Fibroblast of pulmonary artery (primary cell): Measurements from ENCODE around the gene RPL32.

ENCODE experiments used
- DNase-seq: peaks from one replicate; pipeline ENCODE4 v3.0.0-alpha.2; 2010; ENCODE audit warnings: low read depth
- H3K4me3 ChIP-seq: replicated peaks from 2 replicates; pipeline ENCODE4 v1.5.1; 2011; ENCODE audit warnings: low read depth, mild to moderate bottlenecking, control low read depth, low read length, moderate library complexity
- CTCF ChIP-seq: IDR thresholded peaks from 2 replicates; pipeline ENCODE4 v1.5.1; 2011; ENCODE audit warnings: mild to moderate bottlenecking, control low read depth, low read length, inconsistent platforms; ENCODE audit errors: missing control alignments

The RPL32 gene

GRCh38 chr3:12818273-12818672, 23.1 kb downstream of the RPL32 start:
- no peak for DNase-seq
- H3K4me3 ChIP-seq = no peak overlapping the region
- TF ChIP-seq CTCF = no peak

- TF ChIP-seq CTCF = no peak
- DNase-seq = no peak
- H3K4me3 ChIP-seq = no peak overlapping the region
These were observed 24.0 kb downstream of the RPL32 start for GRCh38 chr3:12817343-12817710.

DNA sequence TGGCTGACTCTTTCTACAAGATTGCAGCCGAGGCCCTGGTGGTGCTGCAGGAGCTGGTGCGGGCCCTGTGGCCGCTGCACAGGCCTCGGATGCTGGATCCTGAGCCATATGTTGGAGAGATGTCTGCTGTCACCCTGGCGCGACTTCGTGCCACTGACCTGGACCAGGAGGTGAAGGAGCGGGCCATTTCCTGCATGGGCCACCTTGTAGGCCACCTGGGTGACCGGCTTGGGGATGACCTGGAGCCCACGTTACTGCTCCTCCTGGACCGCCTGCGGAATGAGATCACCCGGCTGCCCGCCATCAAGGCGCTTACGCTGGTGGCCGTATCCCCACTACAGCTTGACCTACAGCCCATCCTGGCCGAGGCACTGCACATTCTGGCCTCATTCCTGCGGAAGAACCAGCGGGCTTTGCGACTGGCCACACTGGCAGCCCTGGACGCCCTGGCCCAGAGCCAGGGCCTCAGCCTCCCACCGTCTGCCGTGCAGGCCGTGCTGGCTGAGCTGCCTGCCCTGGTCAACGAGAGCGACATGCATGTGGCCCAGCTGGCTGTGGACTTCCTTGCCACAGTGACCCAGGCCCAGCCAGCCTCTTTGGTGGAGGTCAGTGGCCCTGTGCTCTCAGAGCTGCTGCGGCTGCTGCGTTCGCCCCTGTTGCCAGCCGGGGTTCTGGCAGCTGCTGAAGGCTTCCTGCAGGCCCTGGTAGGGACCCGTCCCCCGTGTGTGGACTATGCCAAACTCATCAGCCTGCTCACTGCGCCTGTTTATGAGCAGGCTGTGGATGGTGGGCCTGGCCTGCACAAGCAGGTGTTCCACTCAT, 24.6 kb downstream of the RPL32 start:
- no peak for TF ChIP-seq CTCF
- DNase-seq = no peak
- H3K4me3 ChIP-seq = no peak overlapping the region

DNA sequence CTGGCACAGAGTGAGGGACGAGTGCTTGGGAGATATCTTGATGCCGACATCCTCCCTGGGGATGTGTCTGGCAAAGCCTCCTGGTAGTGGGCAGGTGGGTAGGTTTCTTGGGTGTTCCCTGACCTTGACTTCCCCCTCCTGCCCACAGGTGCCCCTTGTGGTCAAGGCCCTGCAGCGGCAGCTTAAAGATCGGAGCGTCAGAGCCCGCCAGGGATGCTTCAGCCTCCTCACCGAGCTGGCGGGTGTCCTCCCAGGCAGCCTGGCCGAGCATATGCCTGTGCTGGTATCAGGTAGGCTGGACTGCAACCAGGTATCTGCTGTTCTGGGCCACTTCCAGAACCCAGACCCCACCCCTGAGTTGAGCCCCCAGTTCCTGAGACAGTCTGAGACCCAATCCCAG, 25.6 kb downstream of the RPL32 start:
- no peak overlapping the region for H3K4me3 ChIP-seq
- TF ChIP-seq CTCF = no peak
- no peak for DNase-seq

DNA sequence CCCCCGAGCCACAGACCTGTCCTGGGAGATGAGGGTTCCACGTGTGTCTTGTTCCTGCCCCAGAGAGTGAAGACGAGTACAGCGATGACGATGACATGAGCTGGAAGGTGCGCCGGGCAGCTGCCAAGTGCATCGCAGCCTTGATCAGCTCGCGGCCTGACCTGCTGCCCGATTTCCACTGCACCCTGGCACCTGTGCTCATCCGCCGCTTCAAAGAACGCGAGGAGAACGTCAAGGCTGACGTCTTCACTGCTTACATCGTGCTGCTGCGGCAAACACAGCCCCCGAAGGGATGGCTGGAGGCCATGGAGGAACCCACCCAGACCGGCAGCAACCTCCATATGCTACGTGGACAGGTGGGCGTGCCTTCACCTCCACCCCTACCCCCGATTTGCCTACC, 26.3 kb downstream of the RPL32 start:
- no peak overlapping the region for H3K4me3 ChIP-seq
- no peak for DNase-seq
- no peak for TF ChIP-seq CTCF

- H3K4me3 ChIP-seq = no peak overlapping the region
- DNase-seq = no peak
- no peak for TF ChIP-seq CTCF
These were observed 27.4 kb downstream of the RPL32 start for GRCh38 chr3:12813967-12814366.

DNA sequence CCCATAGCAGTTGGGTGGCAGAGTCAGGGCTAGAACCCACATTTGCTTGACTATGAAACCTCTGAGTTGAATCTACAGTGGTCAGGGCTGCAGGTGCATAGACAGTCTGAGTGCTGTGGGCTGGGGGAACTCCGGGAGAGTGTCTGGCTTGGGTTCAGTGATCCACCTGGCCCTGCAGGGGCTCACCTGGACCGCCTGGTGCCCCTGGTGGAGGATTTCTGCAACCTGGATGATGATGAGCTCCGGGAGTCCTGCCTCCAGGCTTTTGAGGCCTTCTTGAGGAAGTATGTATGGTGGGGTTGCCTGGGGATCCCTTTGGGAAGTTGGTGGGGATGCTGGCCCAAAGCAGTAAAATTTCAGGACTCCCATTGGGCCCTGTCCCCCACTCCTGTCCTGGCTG, 28.6 kb downstream of the RPL32 start:
- no peak for DNase-seq
- H3K4me3 ChIP-seq = no peak overlapping the region
- no peak for TF ChIP-seq CTCF
